SK-MEL-5 (cell line): ENCODE measurements around the gene NXPE2. TPM values are rescaled to one million over a fixed set of nuclear protein-coding genes. Genes with fewer than 3 reads are reported as not detected.

Experiments used
- DNase-seq: peaks from one replicate; pipeline ENCODE4 v3.0.0-alpha.2; 2016; ENCODE audit warnings: low read depth, low spot score
- in situ Hi-C: cut with HindIII; loops from 2 replicates; pipeline ENCODE4 v1.10.0; 2016; ENCODE audit warnings: low sequenced_read_pairs, high pct_unique_total_duplicates, low pct_unique_long_range_greater_than_20kb
- total RNA-seq: library from RNA; depleted of rRNA; stranded (reverse); fragments of >200 nt; shearing (Covaris generic); gene quantifications from 2 replicates; pipeline ENCODE4 v1.2.3, GENCODE V29; 2014; rRNA removed

Gene NXPE2
- total RNA-seq, 1 experiment from 2014 or later: not detected

GRCh38 chr11:114724916-114725524 lies 46.7 kb downstream of the NXPE2 start:
- in situ Hi-C loops: no loop called here
- no peak for DNase-seq

GRCh38 chr11:114725623-114726022 lies 47.3 kb downstream of the NXPE2 start:
- DNase-seq: no peak
- in situ Hi-C loops: no loop called here

- DNase-seq: no peak
- in situ Hi-C loops: no loop called here
Measured at GRCh38 chr11:114736806-114737205, 58.5 kb downstream of the NXPE2 start.

DNA sequence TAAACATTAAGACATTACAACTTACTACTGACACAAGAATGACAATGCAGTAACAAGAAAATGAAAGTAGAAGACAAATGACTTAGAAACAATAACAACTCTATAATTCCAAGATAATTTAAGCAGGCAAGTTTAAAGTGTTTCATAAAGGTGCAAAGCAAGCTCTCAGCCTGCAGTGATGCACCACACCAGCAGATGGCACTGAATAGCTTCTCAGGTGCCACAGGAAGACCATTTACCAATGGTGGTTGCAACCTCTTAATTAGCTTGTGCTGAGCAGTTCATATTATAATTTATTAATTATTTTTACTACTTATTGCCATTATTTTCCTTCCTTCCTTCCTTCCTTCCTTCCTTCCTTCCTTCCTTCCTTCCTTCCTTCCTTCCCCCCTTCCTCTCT lies 60.6 kb downstream of the NXPE2 start:
- in situ Hi-C loops: no loop called here
- peak; percentile 53 for DNase-seq

- in situ Hi-C loops: no loop called here
- DNase-seq: no peak
Measured at GRCh38 chr11:114745150-114745671, 66.9 kb downstream of the NXPE2 start.

- in situ Hi-C loops: no loop called here
- no peak for DNase-seq
Measured at GRCh38 chr11:114746013-114746412, 67.7 kb downstream of the NXPE2 start.

Other genes with a start within 250 kb of the NXPE2 start
- gene REXO2, start 239.1 kb upstream of the NXPE2 start, total RNA-seq: 108 and 118 TPM in 2 replicates
- not detected in 2 replicates for gene NXPE1, start 118.6 kb upstream of the NXPE2 start, total RNA-seq
- not detected in 2 replicates for gene NXPE4, start 82.7 kb upstream of the NXPE2 start, total RNA-seq